Heart right ventricle (tissue), 16 donors: ENCODE measurements around the gene GLP1R. TPM values are rescaled to one million over a fixed set of nuclear protein-coding genes. Genes with fewer than 3 reads are reported as not detected.

Source experiments
- ATAC-seq, 8 donors: fragments of 200-7000 bp; cut with Tn5 transposase; one replicate each; pipeline ENCODE4 v1.9.1; 2020; ENCODE audit warnings: mild to moderate bottlenecking in 8 of 8, moderate library complexity in 8 of 8, moderate number of reproducible peaks in 1 of 8
- DNase-seq, 2 donors: peaks; one replicate each; pipeline ENCODE4 v3.0.0-alpha.2; 2020
- H3K27ac ChIP-seq, 10 donors: fragments of 200-600 bp; sonication (generic) in 2 of 10; one replicate each; pipeline versions ENCODE4 v1.5.0 to v1.8.0; 2020 to 2022; ENCODE audit warnings: mild to moderate bottlenecking in 3 of 10
- H3K27me3 ChIP-seq, 7 donors: fragments of 200-600 bp; one replicate each; pipeline ENCODE4 v1.8.0; 2021 to 2022; ENCODE audit warnings: mild to moderate bottlenecking in 2 of 7
- H3K36me3 ChIP-seq, 9 donors: fragments of 200-600 bp; sonication (generic) in 1 of 9; one replicate each; pipeline versions ENCODE4 v1.5.0 to v1.8.0; 2020 to 2022; ENCODE audit warnings: mild to moderate bottlenecking in 2 of 9
- H3K4me1 ChIP-seq, 9 donors: fragments of 200-600 bp; sonication (generic) in 1 of 9; one replicate each; pipeline versions ENCODE4 v1.5.0 to v1.8.0; 2020 to 2022; ENCODE audit warnings: mild to moderate bottlenecking in 4 of 9
- H3K4me3 ChIP-seq, 10 donors: fragments of 200-600 bp; sonication (generic) in 2 of 10; one replicate each; pipeline versions ENCODE4 v1.5.0 to v1.8.0; 2020 to 2022; ENCODE audit warnings: mild to moderate bottlenecking in 7 of 10, moderate library complexity in 2 of 10
- H3K9me3 ChIP-seq, 11 donors: fragments of 200-600 bp in 10 of 11; sonication (generic) in 2 of 11; one replicate each; pipeline versions ENCODE4 v1.5.0 to v1.8.0; 2013 to 2022; ENCODE audit warnings: mild to moderate bottlenecking in 2 of 11, control low read depth in 1 of 11, moderate library complexity in 1 of 11
- CTCF ChIP-seq, 9 donors: fragments of 200-600 bp; sonication (generic) in 2 of 9; IDR thresholded peaks; one replicate each; pipeline versions ENCODE4 v1.5.0 to v1.8.0; 2021 to 2022; ENCODE audit warnings: antibody characterized with exemption in 9 of 9, mild to moderate bottlenecking in 5 of 9, moderate library complexity in 1 of 9
- WGBS, 2 donors: extraction: QIAGEN DNeasy Blood & Tissue Kit; methylation state at CpG; one replicate each; pipeline ENCODE4 v1.1.7; 2013; ENCODE audit warnings: inconsistent platforms in 1 of 2; 5-methylcytosine and 5-hydroxymethylcytosine counted together
- intact Hi-C, 10 donors: fragments of 100-400 bp; cut with DNase I; formaldehyde crosslinking; loops; one replicate each; pipeline versions ENCODE4 v1.11.1 to v1.14.2; 2022
- polyA plus RNA-seq, 2 donors: library from polyadenylated mRNA; stranded (reverse); fragments of 200-250 nt; gene quantifications; one replicate each; pipeline ENCODE4 v1.2.3, GENCODE V29; 2013
- total RNA-seq, 10 donors: library from RNA; stranded (reverse); fragmentation: NEBNext Ultra II Directional in 3 of 10; extraction: Animal tissue kit (Norgen Biotek cat#: 25700) in 3 of 10; gene quantifications; one replicate each; pipeline versions ENCODE4 v1.2.1 to v1.2.4, GENCODE V29; 2021 to 2023
- donor health status: Arrhythmogenic right ventricular cardiomyopathy.
- donor health status: ischemic (EF 13 %, LVEDD 7.1; RV severe dilation, severe dysfunction).
- donor health status: healthy with polysubstance abuse.
- donor health status: DM: no; HTN: yes; CAD: no.
- donor health status: DM: no; HTN: no; CAD: no.
- donor health status: ischemic (EF 25% LVEDD 6.9; RV normal size, moderate dysfunction).
- donor health status: ischemic (EF 25% LVEDD 5.7; RV mildly dilated, moderate dysfunction).
- donor health status: healthy.
- donor health status: DM: yes; HTN: yes; CAD: no.
- donor health status: Ischemic cardiomyopathy.
- donor health status: ischemic (EF 35%, LVEDD 5.7; RV mildly dilated, moderate dysfunction).
- donor health status: nonischemic (EF 11% LVEDD 7.7; RV severe dilation, severe dysfunction).
- donor health status: DM: yes; HTN: yes; CAD: no.
- donor health status: PGD.
- donor health status: ischemic (EF 29% LVEDD 5.4; RV normal size, mild dysfunction).
- donor health status: nonischemic (EF 23%, LVEDD 6.1; RV moderate dilation, normal function).

The GLP1R gene
- total and polyA plus RNA-seq, 12 donors: 0.39 to 5.9 (median 1.8) TPM

GRCh38 chr6:39137245-39137644 lies 88.7 kb downstream of the GLP1R start:
- intact Hi-C loops: no loop called here

More at GRCh38 chr6:39137245-39137644, 88.7 kb downstream of the GLP1R start:
- no peak for ATAC-seq
- Histone ChIP-seq H3K9me3 (peaks cover 0 to 21% (median 9%) of the 10 kb centered on the region in 11 donors), H3K27ac (no peak overlapping the region), H3K4me3 (no peak overlapping the region), H3K27me3 (peaks cover 0 to 16% (median 0%) of the 10 kb centered on the region in 7 donors), H3K4me1 (peaks cover 0 to 6% (median 0%) of the 10 kb centered on the region in 9 donors), H3K36me3 (no peaks in the 10 kb centered on the region)
- DNase-seq: peak in 1 of 2 donors; percentile 29
- TF ChIP-seq CTCF (IDR thresholded peaks at IDR 0.05): no peak
- 9 to 13% methylated on average over 2 of the region's 2 CpGs for WGBS, 2 donors

Other genes with a start within 250 kb of the GLP1R start
- gene SAYSD1, start 66.4 kb downstream of the GLP1R start, total RNA-seq: 10 to 100 TPM in 1 of 10 donors, 1 to 10 TPM in 9; 6.4 to 10.4 (median 8.9) TPM
- gene SAYSD1, start 66.4 kb downstream of the GLP1R start, polyA plus RNA-seq: 10 to 100 TPM in 1 of 2 donors, 1 to 10 TPM in 1; 7.3 to 11.5 TPM
- 1 to 10 TPM in 1 of 10 donors, under 1 TPM in 8, not detected in 1; 0.06 to 1.1 (median 0.21) TPM for gene KCNK5, start 180.7 kb downstream of the GLP1R start, total RNA-seq
- under 1 TPM; 0.33 to 0.66 TPM for gene KCNK5, start 180.7 kb downstream of the GLP1R start, polyA plus RNA-seq